Endothelial cell (in vitro differentiated cells): ENCODE data around the gene DNASE2B. TPM values are rescaled to one million over a fixed set of nuclear protein-coding genes. Genes with fewer than 3 reads are reported as not detected.

ENCODE experiments used
- DNase-seq: peaks from one replicate; pipeline ENCODE4 v3.0.0; 2021; ENCODE audit warnings: low spot score
- H3K27ac Mint-ChIP-seq: one replicate; pipeline ENCODE4 v1.8.0; 2021; ENCODE audit warnings: mixed read lengths, inconsistent platforms; ENCODE audit not compliant: unreplicated experiment
- H3K27me3 Mint-ChIP-seq: one replicate; pipeline ENCODE4 v1.8.0; 2021; ENCODE audit warnings: mild to moderate bottlenecking, moderate library complexity, mixed read lengths, inconsistent platforms; ENCODE audit not compliant: unreplicated experiment
- H3K36me3 Mint-ChIP-seq: one replicate; pipeline ENCODE4 v1.8.0; 2021; ENCODE audit warnings: mild to moderate bottlenecking, low read depth, mixed read lengths, inconsistent platforms; ENCODE audit not compliant: unreplicated experiment
- H3K4me1 Mint-ChIP-seq: one replicate; pipeline ENCODE4 v1.8.0; 2021; ENCODE audit warnings: mild to moderate bottlenecking, mixed read lengths, inconsistent platforms; ENCODE audit not compliant: unreplicated experiment
- H3K4me3 Mint-ChIP-seq: one replicate; pipeline ENCODE4 v1.8.0; 2021; ENCODE audit warnings: mild to moderate bottlenecking, mixed read lengths, inconsistent platforms; ENCODE audit not compliant: unreplicated experiment
- H3K9me3 Mint-ChIP-seq: one replicate; pipeline ENCODE4 v1.8.0; 2021; ENCODE audit warnings: mixed read lengths, inconsistent platforms; ENCODE audit not compliant: unreplicated experiment
- total RNA-seq: library from RNA; stranded (reverse); fragmentation: NEBNext Ultra II Directional; extraction: Animal tissue kit (Norgen Biotek cat#: 25700); gene quantifications from one replicate; pipeline ENCODE4 v1.2.1, GENCODE V29; 2021; ENCODE audit not compliant: unreplicated experiment
- TF ChIP-seq, protein P1 (sequence below): fragments of 200-600 bp; sonication (generic); IDR thresholded peaks from one replicate; pipeline ENCODE4 v1.5.0; 2021; ENCODE audit warnings: antibody characterized with exemption; ENCODE audit not compliant: unreplicated experiment

The DNASE2B gene
- total RNA-seq, 1 donor from 2014 or later: not detected

DNA sequence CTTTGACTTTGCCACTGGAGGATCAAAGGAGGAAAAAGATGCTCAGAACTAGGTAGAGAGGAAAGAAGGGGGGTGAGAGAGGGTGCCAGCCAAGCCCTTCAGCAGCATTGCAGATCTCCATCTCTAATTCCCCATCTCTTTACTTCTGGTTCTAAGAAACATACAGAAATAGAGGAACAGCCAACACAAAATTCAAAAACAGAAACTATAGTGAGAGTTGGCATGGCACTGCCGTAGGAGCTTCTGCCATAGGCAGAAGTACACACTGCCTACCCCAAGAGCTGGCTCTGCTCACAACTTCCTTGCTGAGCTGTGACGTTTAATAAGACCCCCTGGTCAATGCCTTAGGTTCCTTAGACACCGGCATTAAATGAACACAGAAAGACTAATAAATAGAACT, 54.2 kb downstream of the DNASE2B start:
- Mint-ChIP-seq H3K4me3 (no peak overlapping the region), H3K9me3 (no peaks in the 10 kb centered on the region), H3K4me1 (no peaks in the 10 kb centered on the region), H3K27me3 (no peaks in the 10 kb centered on the region), H3K27ac (no peak overlapping the region), H3K36me3 (no peaks in the 10 kb centered on the region)
- DNase-seq: no peak
- TF ChIP-seq, protein P1, sequence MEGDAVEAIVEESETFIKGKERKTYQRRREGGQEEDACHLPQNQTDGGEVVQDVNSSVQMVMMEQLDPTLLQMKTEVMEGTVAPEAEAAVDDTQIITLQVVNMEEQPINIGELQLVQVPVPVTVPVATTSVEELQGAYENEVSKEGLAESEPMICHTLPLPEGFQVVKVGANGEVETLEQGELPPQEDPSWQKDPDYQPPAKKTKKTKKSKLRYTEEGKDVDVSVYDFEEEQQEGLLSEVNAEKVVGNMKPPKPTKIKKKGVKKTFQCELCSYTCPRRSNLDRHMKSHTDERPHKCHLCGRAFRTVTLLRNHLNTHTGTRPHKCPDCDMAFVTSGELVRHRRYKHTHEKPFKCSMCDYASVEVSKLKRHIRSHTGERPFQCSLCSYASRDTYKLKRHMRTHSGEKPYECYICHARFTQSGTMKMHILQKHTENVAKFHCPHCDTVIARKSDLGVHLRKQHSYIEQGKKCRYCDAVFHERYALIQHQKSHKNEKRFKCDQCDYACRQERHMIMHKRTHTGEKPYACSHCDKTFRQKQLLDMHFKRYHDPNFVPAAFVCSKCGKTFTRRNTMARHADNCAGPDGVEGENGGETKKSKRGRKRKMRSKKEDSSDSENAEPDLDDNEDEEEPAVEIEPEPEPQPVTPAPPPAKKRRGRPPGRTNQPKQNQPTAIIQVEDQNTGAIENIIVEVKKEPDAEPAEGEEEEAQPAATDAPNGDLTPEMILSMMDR: no peak

DNA sequence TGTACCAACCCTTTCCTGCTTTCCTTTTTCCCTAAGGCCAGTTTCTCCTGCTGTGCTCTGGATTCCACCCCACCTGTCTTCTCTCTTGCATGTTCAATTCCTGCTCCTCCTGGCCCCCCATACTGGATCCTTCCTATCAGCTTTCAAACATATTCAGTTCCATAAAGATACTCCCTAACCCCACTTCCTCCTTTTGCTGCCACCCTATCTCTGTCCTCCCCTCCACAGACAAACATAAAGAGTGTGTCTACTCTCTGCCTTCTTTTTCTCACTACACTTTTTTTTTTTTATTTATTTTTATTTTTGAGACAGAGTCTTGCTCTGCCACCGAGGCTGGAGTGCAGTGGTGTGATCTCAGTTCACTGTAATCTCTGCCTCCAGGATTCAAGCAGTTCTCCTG, 63.8 kb downstream of the DNASE2B start:
- Mint-ChIP-seq H3K4me3 (no peak overlapping the region), H3K27me3 (no peaks in the 10 kb centered on the region)
- TF ChIP-seq, protein P1: no peak

More for the DNA sequence above, 63.8 kb downstream of the DNASE2B start:
- DNase-seq: no peak
- Mint-ChIP-seq H3K9me3 (no peaks in the 10 kb centered on the region), H3K36me3 (no peaks in the 10 kb centered on the region), H3K27ac (no peak overlapping the region), H3K4me1 (no peaks in the 10 kb centered on the region)

Other genes with a start within 250 kb of the DNASE2B start
- 1.8 TPM for gene SAMD13, start 96.8 kb upstream of the DNASE2B start, total RNA-seq
- gene RPF1, start 80.8 kb downstream of the DNASE2B start, total RNA-seq: 18.4 TPM
- gene SPATA1, start 107.9 kb downstream of the DNASE2B start, total RNA-seq: 1.2 TPM
- 144 TPM for gene GNG5, start 108.1 kb downstream of the DNASE2B start, total RNA-seq
- gene CTBS, start 176.0 kb downstream of the DNASE2B start, total RNA-seq: 6.1 TPM